Sigmoid colon (tissue), 7 donors: ENCODE measurements around the gene LDLRAD4. TPM values are rescaled to one million over a fixed set of nuclear protein-coding genes. Genes with fewer than 3 reads are reported as not detected.
A peak's percentile ranks its signal among the peaks of the same experiment; 100 is the strongest.

Source experiments
- DNase-seq: peaks from one replicate; pipeline ENCODE4 v3.0.0-alpha.2; 2019
- H3K27ac ChIP-seq, 4 donors: fragments of 200-600 bp; sonication (generic); one replicate each; pipeline ENCODE4 v1.5.1; 2016 to 2019; ENCODE audit warnings: mild to moderate bottlenecking in 1 of 4
- H3K27me3 ChIP-seq, 3 donors: fragments of 200-600 bp; sonication (generic); one replicate each; pipeline ENCODE4 v1.5.1; 2019; ENCODE audit warnings: mild to moderate bottlenecking in 1 of 3
- H3K36me3 ChIP-seq, 4 donors: fragments of 200-600 bp; sonication (generic); one replicate each; pipeline ENCODE4 v1.5.1; 2016 to 2019
- H3K4me1 ChIP-seq, 4 donors: fragments of 200-600 bp; sonication (generic); one replicate each; pipeline ENCODE4 v1.5.1; 2017 to 2019
- H3K4me3 ChIP-seq, 4 donors: fragments of 200-600 bp; sonication (generic); one replicate each; pipeline ENCODE4 v1.5.1; 2017 to 2019; ENCODE audit warnings: mild to moderate bottlenecking in 2 of 4, moderate library complexity in 1 of 4
- H3K9me3 ChIP-seq, 4 donors: fragments of 200-600 bp in 3 of 4; sonication (generic) in 3 of 4; one replicate each; pipeline versions ENCODE4 v1.5.1 to v1.6.1; 2013 to 2019
- EP300 ChIP-seq, 4 donors: sonication (generic); formaldehyde crosslinking; IDR thresholded peaks; one replicate each; pipeline ENCODE4 v1.6.1; 2017; ENCODE audit warnings: antibody characterized with exemption in 4 of 4
- POLR2A ChIP-seq, 2 donors: fragments of 450-650 bp; IDR thresholded peaks; one replicate each; pipeline ENCODE4 v1.6.1; 2016; ENCODE audit warnings: antibody characterized with exemption in 2 of 2, mild to moderate bottlenecking in 2 of 2, moderate library complexity in 2 of 2
- POLR2AphosphoS5 ChIP-seq, 4 donors: sonication (generic); formaldehyde crosslinking; IDR thresholded peaks; one replicate each; pipeline ENCODE4 v1.6.1; 2017; ENCODE audit warnings: antibody characterized with exemption in 4 of 4
- WGBS, 2 donors: extraction: QIAGEN DNeasy Blood & Tissue Kit; methylation state at CpG; one replicate each; pipeline ENCODE4 v1.1.7; 2013; 5-methylcytosine and 5-hydroxymethylcytosine counted together
- intact Hi-C: fragments of 100-400 bp; cut with DNase I; formaldehyde crosslinking; loops from one replicate; pipeline ENCODE4 v1.15.1; 2023
- polyA plus RNA-seq, 3 donors: library from polyadenylated mRNA; stranded (reverse); fragments of 200-250 nt; gene quantifications; one replicate each; pipeline ENCODE4 v1.2.3, GENCODE V29; 2013
- total RNA-seq, 4 donors: library from RNA; depleted of rRNA; stranded (reverse); fragments of >200 nt; gene quantifications; one replicate each; pipeline ENCODE4 v1.1.0, GENCODE V29; 2016
- TF ChIP-seq, protein P1 (sequence below), 4 experiments: fragments of 450-650 bp in 3 of 4; fragments of 200-600 bp in 1 of 4; IDR thresholded peaks; one replicate each; pipeline ENCODE4 v1.5.1; 2016 to 2019; ENCODE audit warnings: antibody characterized with exemption in 4 of 4, mild to moderate bottlenecking in 3 of 4, moderate library complexity in 2 of 4
- donor health status: healthy with polysubstance abuse.
- donor health status: Bipolar disorder and iron deficiency.
- donor health status: healthy.

The LDLRAD4 gene
- total and polyA plus RNA-seq, 7 donors = 1.2 to 28.2 (median 17.2) TPM

- Histone ChIP-seq H3K9me3 (no peaks in the 10 kb centered on the region), H3K27ac (peak overlapping the region in 3 of 4 donors; percentile 82 to 86 (median 82)), H3K27me3 (no peaks in the 10 kb centered on the region), H3K4me3 (no peak overlapping the region), H3K4me1 (peaks cover 0 to 69% (median 35%) of the 10 kb centered on the region in 4 donors), H3K36me3 (no peaks in the 10 kb centered on the region)
- intact Hi-C loops = loop anchor here (5.0 kb wide), 2 partner anchors 118 to 152 kb away; no protein-coding TSS in a partner anchor
- no peak for DNase-seq
- 63 to 81% methylated on average over 2 of the region's 2 CpGs for WGBS, 2 donors
- TF ChIP-seq POLR2AphosphoS5 (IDR thresholded peaks at IDR 0.05) = no peak
- no peak for TF ChIP-seq EP300 (IDR thresholded peaks at IDR 0.05)
- TF ChIP-seq, protein P1, sequence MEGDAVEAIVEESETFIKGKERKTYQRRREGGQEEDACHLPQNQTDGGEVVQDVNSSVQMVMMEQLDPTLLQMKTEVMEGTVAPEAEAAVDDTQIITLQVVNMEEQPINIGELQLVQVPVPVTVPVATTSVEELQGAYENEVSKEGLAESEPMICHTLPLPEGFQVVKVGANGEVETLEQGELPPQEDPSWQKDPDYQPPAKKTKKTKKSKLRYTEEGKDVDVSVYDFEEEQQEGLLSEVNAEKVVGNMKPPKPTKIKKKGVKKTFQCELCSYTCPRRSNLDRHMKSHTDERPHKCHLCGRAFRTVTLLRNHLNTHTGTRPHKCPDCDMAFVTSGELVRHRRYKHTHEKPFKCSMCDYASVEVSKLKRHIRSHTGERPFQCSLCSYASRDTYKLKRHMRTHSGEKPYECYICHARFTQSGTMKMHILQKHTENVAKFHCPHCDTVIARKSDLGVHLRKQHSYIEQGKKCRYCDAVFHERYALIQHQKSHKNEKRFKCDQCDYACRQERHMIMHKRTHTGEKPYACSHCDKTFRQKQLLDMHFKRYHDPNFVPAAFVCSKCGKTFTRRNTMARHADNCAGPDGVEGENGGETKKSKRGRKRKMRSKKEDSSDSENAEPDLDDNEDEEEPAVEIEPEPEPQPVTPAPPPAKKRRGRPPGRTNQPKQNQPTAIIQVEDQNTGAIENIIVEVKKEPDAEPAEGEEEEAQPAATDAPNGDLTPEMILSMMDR (IDR thresholded peaks at IDR 0.05) = no peak
- no peak for TF ChIP-seq POLR2A (IDR thresholded peaks at IDR 0.05)
Observed at GRCh38 chr18:13380691-13381070, 162.1 kb downstream of the LDLRAD4 start.

- H3K4me3 ChIP-seq = peak overlapping the region in 2 of 4 donors; percentile 33 to 41
- TF ChIP-seq POLR2A (IDR thresholded peaks at IDR 0.05) = no peak
- no peak for TF ChIP-seq EP300 (IDR thresholded peaks at IDR 0.05)
- TF ChIP-seq, protein P1 (IDR thresholded peaks at IDR 0.05) = no peak
- no peak for TF ChIP-seq POLR2AphosphoS5 (IDR thresholded peaks at IDR 0.05)
- 86% methylated on average over 9 of the region's 9 CpGs for WGBS, 2 donors
Observed at GRCh38 chr18:13381331-13381730, 162.8 kb downstream of the LDLRAD4 start.

DNA sequence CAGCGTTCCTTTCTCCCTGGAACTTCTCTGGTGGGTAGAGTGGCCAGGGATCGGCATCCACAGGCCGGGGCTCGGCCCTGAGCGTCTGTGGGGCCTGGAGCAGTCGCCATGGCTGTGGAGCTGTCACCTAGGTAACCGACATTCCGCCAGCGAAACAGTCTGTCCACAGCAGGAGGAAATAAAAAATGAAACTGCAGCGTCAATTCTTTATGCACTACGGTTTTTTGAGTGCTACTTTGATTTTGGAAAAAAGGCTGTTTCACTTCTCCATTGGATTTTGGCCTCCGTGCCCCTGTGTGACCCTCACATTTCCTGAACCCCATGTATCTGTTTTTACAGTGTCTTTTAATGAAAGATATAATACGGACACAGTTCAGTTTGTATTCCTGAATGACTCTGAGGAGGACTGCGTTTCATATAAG is 163.4 kb downstream of the LDLRAD4 start:
- intact Hi-C loops = loop anchor here (5.0 kb wide), 2 partner anchors 120 to 150 kb away; no protein-coding TSS in a partner anchor
- peak in 1 of 4 donors; percentile 15 for TF ChIP-seq POLR2AphosphoS5 (IDR thresholded peaks at IDR 0.05)
- peak in 1 of 4 donors; percentile 30 for TF ChIP-seq EP300 (IDR thresholded peaks at IDR 0.05)
- TF ChIP-seq, protein P1 (IDR thresholded peaks at IDR 0.05) = no peak
- H3K27ac ChIP-seq = peak overlapping the region; percentile 66 to 86 (median 82)
- 1 to 3% methylated on average over 14 of the region's 14 CpGs for WGBS, 2 donors
- H3K4me3 ChIP-seq = peak overlapping the region in 3 of 4 donors; percentile 27 to 41 (median 33)
- peak; percentile 88 for DNase-seq
- H3K27me3 ChIP-seq = no peaks in the 10 kb centered on the region
- H3K9me3 ChIP-seq = no peaks in the 10 kb centered on the region
- H3K36me3 ChIP-seq = no peaks in the 10 kb centered on the region
- peaks cover 0 to 58% (median 32%) of the 10 kb centered on the region in 4 donors for H3K4me1 ChIP-seq

More at GRCh38 chr18:13381331-13381730, 162.8 kb downstream of the LDLRAD4 start:
- H3K36me3 ChIP-seq = no peaks in the 10 kb centered on the region
- H3K9me3 ChIP-seq = no peaks in the 10 kb centered on the region
- no peaks in the 10 kb centered on the region for H3K27me3 ChIP-seq
- H3K4me1 ChIP-seq = peaks cover 0 to 62% (median 32%) of the 10 kb centered on the region in 4 donors
- intact Hi-C loops = loop anchor here (5.0 kb wide), 2 partner anchors 119 to 151 kb away; no protein-coding TSS in a partner anchor
- peak overlapping the region; percentile 66 to 86 (median 82) for H3K27ac ChIP-seq
- peak; percentile 60 for DNase-seq

GRCh38 chr18:13382366-13382953 is 163.9 kb downstream of the LDLRAD4 start:
- DNase-seq = peak; percentile 64
- Histone ChIP-seq H3K4me1 (peaks cover 0 to 56% (median 33%) of the 10 kb centered on the region in 4 donors), H3K27me3 (no peaks in the 10 kb centered on the region), H3K27ac (peak overlapping the region; percentile 66 to 86 (median 82)), H3K4me3 (peak overlapping the region in 3 of 4 donors; percentile 27 to 41 (median 33)), H3K9me3 (no peaks in the 10 kb centered on the region), H3K36me3 (peaks cover 0 to 3% (median 0%) of the 10 kb centered on the region in 4 donors)
- intact Hi-C loops = loop anchor here (5.0 kb wide), 2 partner anchors 120 to 150 kb away; no protein-coding TSS in a partner anchor
- TF ChIP-seq EP300 (IDR thresholded peaks at IDR 0.05) (peak in 1 of 4 donors; percentile 8), POLR2AphosphoS5 (IDR thresholded peaks at IDR 0.05) (peak in 2 of 4 donors; percentile 39 to 53), POLR2A (IDR thresholded peaks at IDR 0.05) (no peak)
- TF ChIP-seq, protein P1 (IDR thresholded peaks at IDR 0.05) = no peak
- WGBS, 2 donors = 44 to 61% methylated on average over 9 of the region's 9 CpGs
